SK-MEL-5 (cell line): ENCODE results near the gene RIT1. TPM values are rescaled to one million over a fixed set of nuclear protein-coding genes. Genes with fewer than 3 reads are reported as not detected.

Source experiments
- small RNA-seq, 2 experiments: library from RNA; depleted of rRNA; stranded (forward); fragments of <200 nt; gene quantifications; one replicate each; pipeline ENCODE3, GENCODE V24; 2014
- total RNA-seq: library from RNA; depleted of rRNA; stranded (reverse); fragments of >200 nt; shearing (Covaris generic); gene quantifications from 2 replicates; pipeline ENCODE4 v1.2.3, GENCODE V29; 2014; rRNA removed

The RIT1 gene
- total RNA-seq, 1 experiment from 2014 or later: 21.6 TPM

Small RNAs within 50 kb of the gene (small RNA-seq; reads per million reads assigned to genes)
- gene MIR6738 (0 reads per million in 2 experiments), gene RF00015 (0 reads per million in 2 experiments), gene SCARNA4 (0 reads per million in 2 experiments), gene SNORA80E (6.3 to 49.4 reads per million in 2 experiments)

Other genes starting within 250 kb of the RIT1 start
- gene YY1AP1, start 222.6 kb downstream of the RIT1 start, total RNA-seq: 24.9 and 26.2 TPM in 2 replicates
- 71.9 and 75.6 TPM in 2 replicates for gene DAP3, start 222.3 kb downstream of the RIT1 start, total RNA-seq
- 15.9 and 16.7 TPM in 2 replicates for gene GON4L, start 54.1 kb downstream of the RIT1 start, total RNA-seq
- 1.9 and 2.2 TPM in 2 replicates for gene SYT11, start 51.8 kb downstream of the RIT1 start, total RNA-seq
- 28.1 and 32.1 TPM in 2 replicates for gene KHDC4, start 23.1 kb upstream of the RIT1 start, total RNA-seq
- gene RXFP4, start 30.3 kb upstream of the RIT1 start, total RNA-seq: not detected in 2 replicates
- 96.1 and 101 TPM in 2 replicates for gene ARHGEF2, start 67.2 kb upstream of the RIT1 start, total RNA-seq
- 350 and 401 TPM in 2 replicates for gene SSR2, start 109.6 kb upstream of the RIT1 start, total RNA-seq
- 22.7 and 23.3 TPM in 2 replicates for gene UBQLN4, start 142.4 kb upstream of the RIT1 start, total RNA-seq
- 56.1 and 61.7 TPM in 2 replicates for gene LAMTOR2, start 143.4 kb upstream of the RIT1 start, total RNA-seq
- gene RAB25, start 149.8 kb upstream of the RIT1 start, total RNA-seq: not detected in 2 replicates
- 3.0 and 3.4 TPM in 2 replicates for gene MEX3A, start 171.1 kb upstream of the RIT1 start, total RNA-seq
- 515 and 576 TPM in 2 replicates for gene LMNA, start 203.4 kb upstream of the RIT1 start, total RNA-seq
- gene SEMA4A, start 242.2 kb upstream of the RIT1 start, total RNA-seq: 0.11 and 1.3 TPM in 2 replicates